MCF 10A (cell line): Measurements from ENCODE around the gene CFAP206. TPM values are rescaled to one million over a fixed set of nuclear protein-coding genes. Genes with fewer than 3 reads are reported as not detected.

Source experiments
- Bru-seq: library from RNA; stranded (reverse); fragments of 400-500 nt; gene quantifications from one replicate; lab custom pipeline; 2021; lab: Mats Ljungman, UMichigan
- BruChase-seq, 2 experiments: library from RNA; stranded (reverse); fragments of 400-500 nt; gene quantifications; one replicate each; lab custom pipeline; 2021; lab: Mats Ljungman, UMichigan
- BruUV-seq: library from RNA; stranded (reverse); fragments of 400-500 nt; replicated peaks from 2 replicates; lab custom pipeline; 2021; lab: Mats Ljungman, UMichigan
- CTCF ChIA-PET: fragments of 300-600 bp; sonication (Branson Sonifier 250); formaldehyde crosslinking; extraction: SDS; loops from one replicate; lab custom pipeline; 2021; ENCODE audit warnings: antibody characterized with exemption, inconsistent platforms; lab: Yijun Ruan, JAX
- POLR2A ChIA-PET: fragments of 300-600, 350-650 bp; sonication (Branson Sonifier 250); formaldehyde crosslinking; extraction: SDS; loops from one replicate; lab custom pipeline; 2020; ENCODE audit warnings: antibody characterized with exemption, inconsistent platforms; lab: Yijun Ruan, JAX
- DNase-seq: peaks from one replicate; pipeline ENCODE4 v3.0.0-alpha.2; 2018; ENCODE audit not compliant: unreplicated experiment
- H3K27ac Mint-ChIP-seq: one replicate; pipeline ENCODE4 v1.8.0; 2022; ENCODE audit warnings: mild to moderate bottlenecking, low read depth, mixed read lengths; ENCODE audit not compliant: unreplicated experiment
- H3K27me3 Mint-ChIP-seq: one replicate; pipeline ENCODE4 v1.8.0; 2022; ENCODE audit warnings: mixed read lengths; ENCODE audit not compliant: insufficient read depth, unreplicated experiment
- H3K36me3 Mint-ChIP-seq: one replicate; pipeline ENCODE4 v1.8.0; 2022; ENCODE audit warnings: mild to moderate bottlenecking, moderate library complexity, mixed read lengths; ENCODE audit not compliant: insufficient read depth, unreplicated experiment
- H3K4me1 Mint-ChIP-seq: one replicate; pipeline ENCODE4 v1.8.0; 2022; ENCODE audit warnings: mixed read lengths; ENCODE audit not compliant: insufficient read depth, unreplicated experiment
- H3K4me3 Mint-ChIP-seq: one replicate; pipeline ENCODE4 v1.8.0; 2022; ENCODE audit warnings: mild to moderate bottlenecking, moderate library complexity, mixed read lengths; ENCODE audit not compliant: unreplicated experiment
- H3K9me3 Mint-ChIP-seq: one replicate; pipeline ENCODE4 v1.8.0; 2022; ENCODE audit warnings: mixed read lengths; ENCODE audit not compliant: unreplicated experiment
- CTCF ChIP-seq: fragments of 200-600 bp; IDR thresholded peaks from one replicate; pipeline ENCODE4 v1.8.0; 2022; ENCODE audit warnings: antibody characterized with exemption, mild to moderate bottlenecking; ENCODE audit not compliant: unreplicated experiment
- intact Hi-C: fragments of 100-400 bp; cut with micrococcal nuclease; formaldehyde crosslinking; loops from 2 replicates; pipeline ENCODE4 v1.14.1; 2022
- long read RNA-seq: library from polyadenylated mRNA; stranded (forward); transcript quantifications from one replicate; pipeline ENCODE4 v2.0.0, GENCODE V29; 2022
- total RNA-seq: library from RNA; stranded (reverse); gene quantifications from 2 replicates; pipeline ENCODE4 v1.2.3, GENCODE V29; 2022

The CFAP206 gene
- total RNA-seq (0.27 TPM in 1 of 2 replicates, not detected in the other), Bru-seq, nascent RNA (not detected), BruChase-seq, experiment 1, labeled RNA remaining after a 6-hour chase (percentile 52 among the genes with signal in this experiment), BruChase-seq, experiment 2, labeled RNA remaining after a 2-hour chase (percentile 46 among the genes with signal in this experiment)
- long read RNA-seq, result 0 reads

GRCh38 chr6:87407901-87408720, at the start of gene CFAP206:
TSS of gene CFAP206 (plus strand) at chr6:87407972. CDS start at chr6:87409840, 1,868 bp downstream.
- peaks cover 15% of the 10 kb centered on the region for H3K27me3 Mint-ChIP-seq
- BruUV-seq, result no TSS peak

GRCh38 chr6:87364602-87365252, 43.0 kb upstream of the CFAP206 start:
- H3K9me3 Mint-ChIP-seq, result no peaks in the 10 kb centered on the region
- no peaks in the 10 kb centered on the region for H3K27me3 Mint-ChIP-seq
- no peak for TF ChIP-seq CTCF
- intact Hi-C loops, result no loop called here
- no TSS peak for BruUV-seq
- H3K27ac Mint-ChIP-seq, result no peak overlapping the region
- DNase-seq, result no peak
- CTCF ChIA-PET, result interaction anchor here (0.5 to 0.6 kb wide), 2 partner anchors 12 to 431 kb away, joined by 3 to 4 read pairs; no protein-coding TSS in a partner anchor
- no peak overlapping the region for H3K4me3 Mint-ChIP-seq
- H3K4me1 Mint-ChIP-seq, result no peaks in the 10 kb centered on the region
- H3K36me3 Mint-ChIP-seq, result no peaks in the 10 kb centered on the region
- POLR2A ChIA-PET, result interaction anchor here (1.3 kb wide), 1 partner anchor 10 kb away, joined by 3 read pairs; no protein-coding TSS in a partner anchor

More at GRCh38 chr6:87407901-87408720, at the start of gene CFAP206:
- Mint-ChIP-seq H3K27ac (peak within 1 kb of the TSS; percentile 37), H3K4me3 (peak within 1 kb of the TSS; percentile 80), H3K4me1 (no peaks in the 10 kb centered on the region), H3K36me3 (no peaks in the 10 kb centered on the region), H3K9me3 (no peaks in the 10 kb centered on the region)
- intact Hi-C loops, result loop anchor here (2.0 to 5.0 kb wide), 2 partner anchors 65 to 184 kb away; partner anchors contain the start of genes ORC3 and SLC35A1
- peak; percentile 76 for DNase-seq
- CTCF ChIA-PET, result interaction anchor here (0.5 to 1.2 kb wide), 11 partner anchors 8 to 537 kb away, joined by 3 to 4 read pairs (median 3); no protein-coding TSS in a partner anchor
- POLR2A ChIA-PET, result interaction anchor here (0.6 to 3.5 kb wide), 6 partner anchors 8 to 1815 kb away, joined by 3 to 28 read pairs (median 3); partner anchors contain the start of genes SLC35A1 and SNX14
- peak; percentile 19 for TF ChIP-seq CTCF

GRCh38 chr6:87366072-87366827, 41.5 kb upstream of the CFAP206 start:
- Mint-ChIP-seq H3K27ac (no peak overlapping the region), H3K9me3 (no peaks in the 10 kb centered on the region), H3K4me3 (no peak overlapping the region), H3K27me3 (no peaks in the 10 kb centered on the region), H3K4me1 (no peaks in the 10 kb centered on the region), H3K36me3 (no peaks in the 10 kb centered on the region)
- POLR2A ChIA-PET, result no interaction called here
- TF ChIP-seq CTCF, result no peak
- peak; percentile 4 for DNase-seq
- CTCF ChIA-PET, result interaction anchor here (0.9 kb wide), 1 partner anchor 26 kb away, joined by 3 read pairs; no protein-coding TSS in a partner anchor
- intact Hi-C loops, result no loop called here
- no TSS peak for BruUV-seq
